Measurements from ENCODE around the gene NDST1.

Gene NDST1

DNA sequence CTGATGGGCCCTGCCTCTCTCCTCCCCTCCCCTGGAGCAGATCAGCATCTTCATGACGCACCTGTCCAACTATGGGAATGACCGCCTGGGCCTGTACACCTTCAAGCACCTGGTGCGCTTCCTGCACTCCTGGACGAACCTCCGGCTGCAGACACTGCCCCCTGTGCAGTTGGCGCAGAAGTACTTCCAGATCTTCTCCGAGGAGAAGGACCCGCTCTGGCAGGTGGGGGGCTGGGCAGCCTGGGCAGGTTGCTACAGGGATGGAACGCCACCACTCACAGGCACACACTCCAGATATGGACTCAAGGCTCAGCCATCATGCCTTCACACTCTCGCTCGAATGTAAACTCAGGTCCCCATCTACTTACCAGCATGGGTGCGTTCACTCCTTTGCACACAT is 32.1 kb downstream of the NDST1 start:
- peak overlapping the region; percentile 83 for H3K27ac ChIP-seq
- DNase-seq (ENCODE audit: low read depth, low spot score) = no peak

DNA sequence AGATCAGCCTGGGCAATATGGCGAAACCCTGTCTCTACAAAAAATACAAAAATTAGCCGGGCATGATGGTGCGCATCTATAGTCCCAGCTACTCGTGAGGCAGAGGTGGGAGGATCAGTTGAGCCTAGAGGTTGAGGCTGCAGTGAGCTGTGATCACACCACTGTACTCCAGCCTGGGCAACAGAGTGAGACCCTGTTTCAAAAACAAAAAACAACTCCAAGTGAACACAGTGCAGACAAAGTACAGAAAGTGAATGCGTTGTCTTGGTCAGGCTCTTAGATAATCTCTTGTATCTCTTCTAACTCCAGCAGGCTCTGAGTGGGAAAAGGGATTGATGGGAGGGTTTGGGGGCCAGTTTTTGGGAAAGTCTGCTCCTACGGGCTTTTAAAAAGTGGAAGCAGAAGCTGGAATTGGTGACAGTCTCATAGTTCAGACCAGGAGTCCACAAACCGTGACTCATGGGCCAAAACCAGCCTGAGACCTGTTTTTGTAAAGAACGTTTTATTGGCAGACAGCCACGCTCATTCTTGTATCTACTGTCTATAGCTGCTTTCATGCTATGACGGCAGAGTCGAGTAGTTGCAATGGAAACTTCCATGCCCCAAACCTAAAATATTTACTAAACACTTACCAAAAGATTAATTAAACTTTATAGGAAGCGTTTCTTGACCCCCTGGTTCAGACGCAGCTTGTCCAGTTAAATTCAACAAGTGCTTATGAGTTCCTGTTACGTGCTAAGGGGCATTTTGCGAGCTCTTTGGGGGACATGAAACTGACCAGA is 32.9 kb downstream of the NDST1 start:
- peak; percentile 75 for DNase-seq (ENCODE audit: low read depth, low spot score)
- peak overlapping the region; percentile 83 for H3K27ac ChIP-seq

GRCh38 chr5:150541397-150541675 is 33.4 kb downstream of the NDST1 start:
- H3K27ac ChIP-seq = peak overlapping the region; percentile 83
- no peak for DNase-seq (ENCODE audit: low read depth, low spot score)

GRCh38 chr5:150541895-150542294 is 34.0 kb downstream of the NDST1 start:
- peak overlapping the region; percentile 83 for H3K27ac ChIP-seq
- DNase-seq (ENCODE audit: low read depth, low spot score) = peak; percentile 69

GRCh38 chr5:150542933-150543445 is 35.1 kb downstream of the NDST1 start:
- no peak for DNase-seq (ENCODE audit: low read depth, low spot score)
- peak overlapping the region; percentile 83 for H3K27ac ChIP-seq

GRCh38 chr5:150544611-150545219 is 36.8 kb downstream of the NDST1 start:
- no peak overlapping the region for H3K27ac ChIP-seq
- DNase-seq (ENCODE audit: low read depth, low spot score) = no peak

GRCh38 chr5:150545246-150545645 is 37.3 kb downstream of the NDST1 start:
- H3K27ac ChIP-seq = no peak overlapping the region
- no peak for DNase-seq (ENCODE audit: low read depth, low spot score)

- no peak for DNase-seq (ENCODE audit: low read depth, low spot score)
- H3K27ac ChIP-seq = no peak overlapping the region
Measured at GRCh38 chr5:150548123-150548522, 40.2 kb downstream of the NDST1 start.

GRCh38 chr5:150549735-150550134 is 41.8 kb downstream of the NDST1 start:
- H3K27ac ChIP-seq = no peak overlapping the region

GRCh38 chr5:150550286-150550685 is 42.4 kb downstream of the NDST1 start:
- no peak overlapping the region for H3K27ac ChIP-seq
- no peak for DNase-seq (ENCODE audit: low read depth, low spot score)

More at GRCh38 chr5:150549735-150550134, 41.8 kb downstream of the NDST1 start:
- no peak for DNase-seq (ENCODE audit: low read depth, low spot score)

DNA sequence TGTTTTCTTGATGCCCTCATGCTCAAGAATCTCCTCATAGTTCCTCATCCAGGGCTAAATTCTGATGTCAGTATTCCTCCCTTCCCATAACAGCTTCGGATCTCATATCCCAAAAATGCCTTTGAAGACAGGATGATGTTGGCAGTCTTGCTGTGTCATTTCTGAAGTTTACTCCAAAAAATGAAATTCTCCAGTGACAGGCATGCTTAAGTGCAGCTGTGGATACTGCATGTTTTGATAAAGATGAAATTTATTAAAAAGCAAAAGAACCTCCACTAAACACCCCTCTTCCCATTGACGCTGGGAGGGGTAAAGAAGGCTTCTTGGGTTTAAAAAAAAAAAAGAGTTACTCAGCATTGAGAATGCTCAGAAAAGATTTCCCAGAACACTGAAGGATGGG is 43.1 kb downstream of the NDST1 start:
- no peak overlapping the region for H3K27ac ChIP-seq
- no peak for DNase-seq (ENCODE audit: low read depth, low spot score)

GRCh38 chr5:150553402-150553801 is 45.5 kb downstream of the NDST1 start:
- H3K27ac ChIP-seq = no peak overlapping the region
- no peak for DNase-seq (ENCODE audit: low read depth, low spot score)

- no peak for DNase-seq (ENCODE audit: low read depth, low spot score)
- H3K27ac ChIP-seq = no peak overlapping the region
Measured at GRCh38 chr5:150553911-150554310, 46.0 kb downstream of the NDST1 start.

GRCh38 chr5:150554857-150555256 is 46.9 kb downstream of the NDST1 start:
- no peak overlapping the region for H3K27ac ChIP-seq
- no peak for DNase-seq (ENCODE audit: low read depth, low spot score)

GRCh38 chr5:150556106-150556505 is 48.2 kb downstream of the NDST1 start:
- no peak for DNase-seq (ENCODE audit: low read depth, low spot score)
- no peak overlapping the region for H3K27ac ChIP-seq

DNA sequence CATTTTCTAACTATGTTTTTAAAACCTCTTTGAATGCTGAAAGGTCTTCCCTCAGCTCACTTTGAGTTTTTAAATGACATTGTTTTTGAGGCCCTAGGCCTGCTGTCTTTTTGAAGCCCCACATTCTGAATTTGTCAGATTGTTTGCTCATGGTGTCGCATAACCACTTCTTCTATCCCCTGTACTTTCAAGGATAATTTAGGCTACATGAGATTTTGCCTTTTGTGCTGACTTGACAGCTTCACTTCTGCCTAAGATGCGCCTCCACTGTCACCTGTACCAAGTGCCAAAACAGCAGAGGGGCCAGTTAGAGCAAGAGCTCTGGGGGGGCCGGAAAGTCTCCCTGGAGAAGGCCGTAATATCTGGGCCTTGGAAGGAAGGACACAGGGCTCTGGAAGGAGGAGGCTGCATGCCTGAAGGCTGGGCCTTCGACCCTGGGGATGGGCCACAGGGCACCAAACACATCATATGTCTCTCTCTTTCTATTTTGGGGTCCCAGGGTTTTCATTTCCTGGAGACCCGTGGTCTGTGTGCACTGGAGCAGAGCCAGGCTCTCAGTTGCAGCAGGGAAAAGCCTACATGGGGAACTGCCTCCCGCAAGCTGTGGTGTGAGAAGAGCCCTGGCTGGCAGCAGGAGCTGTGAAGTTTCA is 49.1 kb downstream of the NDST1 start:
- H3K27ac ChIP-seq = no peak overlapping the region
- no peak for DNase-seq (ENCODE audit: low read depth, low spot score)

- no peak overlapping the region for H3K27ac ChIP-seq
- no peak for DNase-seq (ENCODE audit: low read depth, low spot score)
Measured at GRCh38 chr5:150557509-150557872, 49.6 kb downstream of the NDST1 start.

DNA sequence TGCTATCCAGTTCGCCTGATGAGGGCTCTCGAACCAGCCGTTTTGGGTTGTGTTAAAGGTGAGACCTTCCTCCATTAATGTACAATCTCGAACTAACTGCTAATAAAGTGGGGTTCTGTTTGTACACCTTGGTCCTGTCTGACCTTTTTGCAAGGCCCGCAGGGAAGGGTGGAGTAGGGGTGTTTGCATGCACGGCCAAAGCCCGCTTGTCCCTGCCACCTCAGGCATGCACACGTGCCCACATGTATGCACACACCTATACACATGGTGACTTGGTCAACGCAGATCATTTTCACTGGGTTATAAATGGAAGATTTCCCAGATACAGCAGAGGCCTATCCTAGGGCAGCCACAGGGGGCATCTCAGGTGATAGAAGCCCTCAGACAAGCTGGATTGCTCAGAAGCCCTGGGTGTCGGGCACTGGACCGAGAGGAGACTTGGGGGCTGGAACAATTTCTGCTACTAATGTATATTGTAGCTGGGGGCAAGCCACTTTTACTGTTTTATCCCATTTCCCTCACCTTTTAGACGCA is 50.2 kb downstream of the NDST1 start:
- no peak for DNase-seq (ENCODE audit: low read depth, low spot score)
- H3K27ac ChIP-seq = no peak overlapping the region

GRCh38 chr5:150559088-150559487 is 51.2 kb downstream of the NDST1 start:
- no peak for DNase-seq (ENCODE audit: low read depth, low spot score)
- peak overlapping the region; percentile 72 for H3K27ac ChIP-seq

DNA sequence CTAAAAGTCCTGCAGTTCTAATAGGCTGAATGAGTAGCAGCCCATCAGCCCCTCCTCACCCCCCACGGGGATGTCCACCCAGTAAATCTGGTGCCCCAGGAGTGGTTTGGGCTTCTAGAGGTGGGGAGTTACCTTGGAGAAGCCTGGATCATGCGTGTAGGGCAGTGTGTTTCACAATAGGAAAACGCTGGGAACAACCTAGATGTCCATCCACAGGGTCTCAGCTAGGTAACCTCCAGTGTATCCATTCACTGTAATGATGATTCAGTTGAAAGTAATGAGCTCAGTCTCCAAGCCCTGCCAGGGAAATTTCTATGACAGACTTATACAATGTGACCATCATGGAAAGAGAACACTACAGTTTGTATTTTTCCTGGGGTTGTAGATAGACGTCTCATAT is 51.8 kb downstream of the NDST1 start:
- DNase-seq (ENCODE audit: low read depth, low spot score) = no peak
- peak overlapping the region; percentile 72 for H3K27ac ChIP-seq
